SK-N-SH (cell line): ENCODE data around the gene CRK. TPM values are rescaled to one million over a fixed set of nuclear protein-coding genes. Genes with fewer than 3 reads are reported as not detected.

Experiments used
- CTCF ChIA-PET: fragments of 300-600, 350-600 bp; formaldehyde crosslinking; extraction: SDS; loops from one replicate; lab custom pipeline; 2021; lab: Yijun Ruan, JAX
- POLR2A ChIA-PET: fragments of 350-600 bp; sonication (Branson Sonifier 250); formaldehyde crosslinking; extraction: SDS; loops from one replicate; lab custom pipeline; 2020; ENCODE audit warnings: antibody characterized with exemption, inconsistent platforms; lab: Yijun Ruan, JAX
- DNase-seq: peaks from one replicate; pipeline ENCODE4 v3.0.0; 2012
- H2AFZ ChIP-seq: fragments of 200-600 bp; sonication (generic); 2 replicates; pipeline ENCODE4 v1.8.1; 2016; ENCODE audit warnings: antibody characterized with exemption, mild to moderate bottlenecking, low read depth
- H3F3A ChIP-seq: fragments of 200-600 bp; sonication (generic); replicated peaks from 2 replicates; pipeline ENCODE3; 2016; ENCODE audit warnings: antibody characterized with exemption, mild to moderate bottlenecking; ENCODE audit not compliant: insufficient read depth
- H3K27ac ChIP-seq, 2 experiments: fragments of 200-500 bp in 1 of 2; fragments of 200-600 bp in 1 of 2; sonication (Bioruptor generic) in 1 of 2; sonication (generic), shearing (Covaris generic) in 1 of 2; 2 replicates each; pipeline versions ENCODE4 v1.5.1 to v1.6.1; 2014 to 2016; ENCODE audit warnings: low read depth in 2 of 2, inconsistent platforms in 1 of 2, low read length in 1 of 2, mild to moderate bottlenecking in 1 of 2, mixed read lengths in 1 of 2
- H3K27me3 ChIP-seq: fragments of 200-600 bp; sonication (generic), shearing (Covaris generic); 2 replicates; pipeline ENCODE4 v1.6.1; 2016; ENCODE audit warnings: mixed run types; ENCODE audit not compliant: insufficient read depth
- H3K36me3 ChIP-seq, 2 experiments: fragments of 200-500 bp in 1 of 2; fragments of 200-600 bp in 1 of 2; sonication (Bioruptor generic) in 1 of 2; sonication (generic) in 1 of 2; replicated peaks in 1 of 2; 2 replicates each; pipeline versions ENCODE3 to v1.5.1; 2014 to 2016; ENCODE audit warnings: low read length in 1 of 2, mild to moderate bottlenecking in 1 of 2; ENCODE audit not compliant: insufficient read depth in 2 of 2, control insufficient read depth in 1 of 2
- H3K4me1 ChIP-seq, 2 experiments: fragments of 200-500 bp in 1 of 2; fragments of 200-600 bp in 1 of 2; sonication (Bioruptor generic) in 1 of 2; sonication (generic), shearing (Covaris generic) in 1 of 2; 2 replicates each; pipeline versions ENCODE4 v1.5.1 to v1.6.1; 2014 to 2016; ENCODE audit warnings: low read depth in 1 of 2, low read length in 1 of 2, mixed run types in 1 of 2; ENCODE audit not compliant: insufficient read depth in 2 of 2, control insufficient read depth in 1 of 2
- H3K4me2 ChIP-seq: fragments of 200-600 bp; sonication (generic), shearing (Covaris generic); 2 replicates; pipeline ENCODE4 v1.6.1; 2017; ENCODE audit warnings: mixed run types
- H3K4me3 ChIP-seq, 2 experiments: fragments of 200-500 bp in 1 of 2; fragments of 200-600 bp in 1 of 2; sonication (Bioruptor generic) in 1 of 2; sonication (generic), shearing (Covaris generic) in 1 of 2; 2 replicates each; pipeline versions ENCODE4 v1.5.1 to v1.8.1; 2014 to 2016; ENCODE audit warnings: low read depth in 2 of 2, inconsistent platforms in 1 of 2, low read length in 1 of 2, mild to moderate bottlenecking in 1 of 2, mixed read lengths in 1 of 2, moderate library complexity in 1 of 2
- H3K79me2 ChIP-seq: fragments of 200-600 bp; sonication (generic); 2 replicates; pipeline ENCODE4 v1.8.1; 2017; ENCODE audit warnings: mild to moderate bottlenecking; ENCODE audit not compliant: insufficient read depth
- H3K9ac ChIP-seq: fragments of 200-600 bp; sonication (generic); 2 replicates; pipeline ENCODE4 v1.6.1; 2017; ENCODE audit warnings: mixed run types
- H3K9me2 ChIP-seq: fragments of 200-600 bp; sonication (generic); 2 replicates; pipeline ENCODE4 v1.6.1; 2017; ENCODE audit warnings: mixed run types
- H3K9me3 ChIP-seq: fragments of 200-600 bp; sonication (generic); 2 replicates; pipeline ENCODE4 v1.6.1; 2017; ENCODE audit warnings: mixed run types, mild to moderate bottlenecking, moderate library complexity
- H4K20me1 ChIP-seq: fragments of 200-600 bp; sonication (generic); 2 replicates; pipeline ENCODE4 v1.6.1; 2017; ENCODE audit warnings: mild to moderate bottlenecking, mixed run types; ENCODE audit not compliant: insufficient read depth
- CHD2 ChIP-seq: fragments of 150-350 bp; IDR thresholded peaks from 2 replicates; pipeline ENCODE4 v1.6.1; 2018; ENCODE audit warnings: low read length; ENCODE audit not compliant: partially characterized antibody
- EP300 ChIP-seq, 2 experiments: IDR thresholded peaks; 2 replicates each; pipeline versions ENCODE4 v1.4.0 to v1.6.1; 2012; ENCODE audit warnings: borderline replicate concordance in 1 of 2, low read depth in 1 of 2, low read length in 1 of 2
- FOXJ3 ChIP-seq: sonication (generic); formaldehyde crosslinking; IDR thresholded peaks from 2 replicates; pipeline ENCODE4 v1.5.1; 2020; ENCODE audit warnings: mild to moderate bottlenecking, missing genetic modification reagents
- FOXM1 ChIP-seq: IDR thresholded peaks from 2 replicates; pipeline ENCODE4 v1.4.0; 2012; ENCODE audit warnings: low read depth, mild to moderate bottlenecking
- MEF2A ChIP-seq: IDR thresholded peaks from 2 replicates; pipeline ENCODE4 v1.4.0; 2012; ENCODE audit warnings: low read depth, borderline replicate concordance
- NFIC ChIP-seq: IDR thresholded peaks from 2 replicates; pipeline ENCODE4 v1.4.0; 2012; ENCODE audit warnings: borderline replicate concordance
- NRF1 ChIP-seq: IDR thresholded peaks from 2 replicates; pipeline ENCODE4 v1.6.1; 2012; ENCODE audit warnings: low read depth, mild to moderate bottlenecking, low read length
- PBX3 ChIP-seq: IDR thresholded peaks from 2 replicates; pipeline ENCODE4; 2012
- RAD21 ChIP-seq: IDR thresholded peaks from 2 replicates; pipeline ENCODE4 v1.6.1; 2012; ENCODE audit warnings: mild to moderate bottlenecking, low read length
- RCOR1 ChIP-seq: fragments of 150-350 bp; IDR thresholded peaks from 2 replicates; pipeline ENCODE4 v1.6.1; 2017; ENCODE audit warnings: antibody characterized with exemption, low read length
- WGBS: methylation state at CpG from one replicate; pipeline ENCODE4 v1.1.6; 2017; ENCODE audit warnings: low lambda C conversion rate; 5-methylcytosine and 5-hydroxymethylcytosine counted together
- polyA plus RNA-seq, 3 experiments: library from polyadenylated mRNA; depleted of rRNA; stranded (reverse); fragments of >200 nt; gene quantifications; 2 replicates each; pipeline ENCODE4 v1.2.3, GENCODE V29; 2012
- TF ChIP-seq, protein P1 (sequence below): IDR thresholded peaks from 2 replicates; pipeline ENCODE4 v1.6.1; 2012; ENCODE audit warnings: mild to moderate bottlenecking, low read depth, low read length, moderate library complexity

The CRK gene
- polyA plus RNA-seq, 1 of the 3 experiments (the other 2 are of a cell fraction) = 50.7 TPM

- TF ChIP-seq, protein P1, sequence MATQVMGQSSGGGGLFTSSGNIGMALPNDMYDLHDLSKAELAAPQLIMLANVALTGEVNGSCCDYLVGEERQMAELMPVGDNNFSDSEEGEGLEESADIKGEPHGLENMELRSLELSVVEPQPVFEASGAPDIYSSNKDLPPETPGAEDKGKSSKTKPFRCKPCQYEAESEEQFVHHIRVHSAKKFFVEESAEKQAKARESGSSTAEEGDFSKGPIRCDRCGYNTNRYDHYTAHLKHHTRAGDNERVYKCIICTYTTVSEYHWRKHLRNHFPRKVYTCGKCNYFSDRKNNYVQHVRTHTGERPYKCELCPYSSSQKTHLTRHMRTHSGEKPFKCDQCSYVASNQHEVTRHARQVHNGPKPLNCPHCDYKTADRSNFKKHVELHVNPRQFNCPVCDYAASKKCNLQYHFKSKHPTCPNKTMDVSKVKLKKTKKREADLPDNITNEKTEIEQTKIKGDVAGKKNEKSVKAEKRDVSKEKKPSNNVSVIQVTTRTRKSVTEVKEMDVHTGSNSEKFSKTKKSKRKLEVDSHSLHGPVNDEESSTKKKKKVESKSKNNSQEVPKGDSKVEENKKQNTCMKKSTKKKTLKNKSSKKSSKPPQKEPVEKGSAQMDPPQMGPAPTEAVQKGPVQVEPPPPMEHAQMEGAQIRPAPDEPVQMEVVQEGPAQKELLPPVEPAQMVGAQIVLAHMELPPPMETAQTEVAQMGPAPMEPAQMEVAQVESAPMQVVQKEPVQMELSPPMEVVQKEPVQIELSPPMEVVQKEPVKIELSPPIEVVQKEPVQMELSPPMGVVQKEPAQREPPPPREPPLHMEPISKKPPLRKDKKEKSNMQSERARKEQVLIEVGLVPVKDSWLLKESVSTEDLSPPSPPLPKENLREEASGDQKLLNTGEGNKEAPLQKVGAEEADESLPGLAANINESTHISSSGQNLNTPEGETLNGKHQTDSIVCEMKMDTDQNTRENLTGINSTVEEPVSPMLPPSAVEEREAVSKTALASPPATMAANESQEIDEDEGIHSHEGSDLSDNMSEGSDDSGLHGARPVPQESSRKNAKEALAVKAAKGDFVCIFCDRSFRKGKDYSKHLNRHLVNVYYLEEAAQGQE = no peak
- TF ChIP-seq NRF1 = no peak
Measured at GRCh38 chr17:1484676-1485422, 28.8 kb upstream of the CRK start (continued).

DNA sequence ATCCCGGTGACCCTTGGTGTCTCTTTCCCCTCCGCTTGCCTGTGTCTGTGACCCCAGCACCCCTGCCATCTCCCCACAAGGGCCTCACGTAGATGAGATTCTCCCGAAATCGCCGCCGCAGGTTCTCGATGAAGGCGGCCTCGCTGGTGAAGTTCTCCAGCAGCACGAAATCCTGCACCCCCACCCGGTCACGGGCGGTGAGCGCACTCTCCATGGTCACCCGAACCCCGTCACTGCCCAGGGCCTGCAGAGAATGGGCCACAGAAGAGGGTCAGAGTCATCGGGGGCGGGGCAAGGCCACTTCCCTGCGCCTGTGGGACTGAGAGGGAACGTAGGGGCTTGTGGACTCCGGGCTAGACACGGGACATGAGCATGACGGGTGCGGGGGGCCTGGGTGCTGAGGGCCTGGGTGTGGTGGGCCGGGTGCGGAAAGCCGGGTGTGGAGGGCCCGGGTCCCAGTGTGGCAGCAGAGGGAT is 28.1 kb upstream of the CRK start:
- H4K20me1 ChIP-seq = no peaks in the 10 kb centered on the region
- 96% methylated on average over 29 of the region's 29 CpGs for WGBS
- H3K9me3 ChIP-seq = no peaks in the 10 kb centered on the region
- H3K36me3 ChIP-seq = peaks cover 25 to 27% of the 10 kb centered on the region in 2 experiments
- TF ChIP-seq RAD21 (no peak), MEF2A (no peak), EP300 (IDR thresholded peaks at IDR 0.05; ENCODE audit: borderline replicate concordance in 1 of 2, low read depth in 1 of 2, low read length in 1 of 2) (no peak), RCOR1 (no peak), PBX3 (no peak), FOXM1 (no peak), NFIC (no peak), FOXJ3 (no peak), CHD2 (no peak), NRF1 (no peak)
- H3K4me3 ChIP-seq = no peak overlapping the region
- no peak overlapping the region; a peak in 1 of 4 replicates for H3K27ac ChIP-seq
- H3K79me2 ChIP-seq = peaks cover 58% of the 10 kb centered on the region
- H3K27me3 ChIP-seq = no peaks in the 10 kb centered on the region
- H3K4me2 ChIP-seq = peak overlapping the region; percentile 95; the same call in 1 of the 2 replicates
- H2AFZ ChIP-seq = no peak overlapping the region
- ChIA-PET CTCF (interaction anchor here (1.1 to 1.4 kb wide), 2 partner anchors 32 to 90 kb away, joined by 3 to 4 read pairs; partner anchors contain the start of gene INPP5K), POLR2A (no interaction called here)
- no peak overlapping the region for H3K9ac ChIP-seq
- DNase-seq = no peak
- peaks cover 8% of the 10 kb centered on the region for H3F3A ChIP-seq
- H3K9me2 ChIP-seq = no peaks in the 10 kb centered on the region
- peaks cover 9 to 19% of the 10 kb centered on the region in 2 experiments; a peak in 2 of 4 replicates for H3K4me1 ChIP-seq
